Measurements from ENCODE around the gene SETBP1.

Gene SETBP1

DNA sequence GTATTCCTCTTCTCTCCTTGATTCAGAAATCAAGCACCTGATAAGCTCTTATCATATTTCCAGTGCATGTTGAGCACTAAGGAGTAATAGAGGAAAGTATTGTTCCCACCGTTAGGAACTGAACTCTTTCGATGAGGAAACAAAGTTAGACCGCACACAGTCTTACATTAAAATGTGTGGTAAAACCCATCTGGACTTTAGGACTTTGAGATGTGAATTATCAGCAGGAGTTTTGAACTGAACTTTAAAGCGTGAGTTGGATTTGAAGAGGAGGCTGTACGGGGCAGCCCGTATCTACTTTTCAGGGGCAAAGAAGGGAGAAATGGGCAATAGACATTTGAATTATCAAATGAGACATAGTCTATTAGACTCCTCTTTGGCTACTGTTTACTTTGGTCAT is 134.4 kb downstream of the SETBP1 start:
- H3K9me3 ChIP-seq (ENCODE audit: insufficient read depth, low read depth, low read length) = no peaks in the 10 kb centered on the region
- no peaks in the 10 kb centered on the region for H3K36me3 ChIP-seq (ENCODE audit: insufficient read depth, low read depth, low read length)
- H3K9ac ChIP-seq (ENCODE audit: low read depth, low read length) = no peak overlapping the region
- no peak overlapping the region for H3K4me3 ChIP-seq (ENCODE audit: low read length)
- no peaks in the 10 kb centered on the region for H3K27me3 ChIP-seq (ENCODE audit: insufficient read depth, low read length)
- H3K27ac ChIP-seq (ENCODE audit: low read length) = no peak overlapping the region
- peaks cover 26% of the 10 kb centered on the region for H3K4me1 ChIP-seq (ENCODE audit: insufficient read depth, low read length)

DNA sequence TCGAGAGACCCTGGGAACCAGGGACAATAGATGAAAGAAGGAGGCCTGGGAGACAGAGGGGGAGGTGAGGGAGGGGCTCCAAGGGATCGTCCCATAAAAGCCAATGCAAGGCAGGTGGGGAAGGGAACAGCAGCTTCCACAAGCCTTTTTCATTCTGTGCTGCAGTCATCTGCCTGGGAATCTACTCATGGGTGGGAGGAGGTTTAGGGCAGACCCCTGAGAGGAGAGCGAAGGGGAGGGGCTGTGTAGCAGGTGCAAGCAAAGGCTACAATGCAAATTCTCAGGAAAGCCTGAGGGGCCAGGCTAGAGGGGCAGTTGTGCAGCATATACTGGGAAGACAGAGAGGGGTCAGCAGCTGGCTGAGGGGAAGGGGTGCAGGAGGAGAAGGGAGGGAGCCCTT is 135.4 kb downstream of the SETBP1 start:
- no peak overlapping the region for H3K27ac ChIP-seq (ENCODE audit: low read length)
- H3K27me3 ChIP-seq (ENCODE audit: insufficient read depth, low read length) = no peaks in the 10 kb centered on the region
- no peaks in the 10 kb centered on the region for H3K36me3 ChIP-seq (ENCODE audit: insufficient read depth, low read depth, low read length)
- peaks cover 27% of the 10 kb centered on the region for H3K4me1 ChIP-seq (ENCODE audit: insufficient read depth, low read length)
- H3K9me3 ChIP-seq (ENCODE audit: insufficient read depth, low read depth, low read length) = no peaks in the 10 kb centered on the region
- no peak overlapping the region for H3K4me3 ChIP-seq (ENCODE audit: low read length)
- no peak overlapping the region for H3K9ac ChIP-seq (ENCODE audit: low read depth, low read length)

DNA sequence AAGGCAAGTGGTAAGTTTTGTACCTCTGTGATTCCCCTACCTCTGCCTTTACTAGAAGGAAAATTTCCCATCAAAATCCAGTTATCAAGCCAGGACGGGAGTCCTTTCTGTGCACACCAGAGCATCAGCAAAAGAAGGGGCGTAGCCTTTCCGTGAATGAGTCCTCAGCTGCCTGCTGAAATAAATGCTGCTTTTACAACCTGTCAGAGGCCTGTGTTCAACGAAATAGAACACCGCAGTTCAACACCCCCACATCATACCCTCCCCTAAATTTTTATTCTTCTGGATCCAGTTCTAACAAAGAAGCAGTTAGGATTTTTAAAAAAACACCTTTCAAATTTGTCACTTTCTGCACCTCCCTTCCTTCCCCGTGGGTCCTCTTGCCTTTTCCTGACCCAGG is 135.8 kb downstream of the SETBP1 start:
- Histone ChIP-seq H3K4me1 (ENCODE audit: insufficient read depth, low read length) (peaks cover 25% of the 10 kb centered on the region), H3K27ac (ENCODE audit: low read length) (no peak overlapping the region), H3K9me3 (ENCODE audit: insufficient read depth, low read depth, low read length) (no peaks in the 10 kb centered on the region), H3K4me3 (ENCODE audit: low read length) (no peak overlapping the region), H3K9ac (ENCODE audit: low read depth, low read length) (no peak overlapping the region), H3K36me3 (ENCODE audit: insufficient read depth, low read depth, low read length) (no peaks in the 10 kb centered on the region), H3K27me3 (ENCODE audit: insufficient read depth, low read length) (no peaks in the 10 kb centered on the region)

DNA sequence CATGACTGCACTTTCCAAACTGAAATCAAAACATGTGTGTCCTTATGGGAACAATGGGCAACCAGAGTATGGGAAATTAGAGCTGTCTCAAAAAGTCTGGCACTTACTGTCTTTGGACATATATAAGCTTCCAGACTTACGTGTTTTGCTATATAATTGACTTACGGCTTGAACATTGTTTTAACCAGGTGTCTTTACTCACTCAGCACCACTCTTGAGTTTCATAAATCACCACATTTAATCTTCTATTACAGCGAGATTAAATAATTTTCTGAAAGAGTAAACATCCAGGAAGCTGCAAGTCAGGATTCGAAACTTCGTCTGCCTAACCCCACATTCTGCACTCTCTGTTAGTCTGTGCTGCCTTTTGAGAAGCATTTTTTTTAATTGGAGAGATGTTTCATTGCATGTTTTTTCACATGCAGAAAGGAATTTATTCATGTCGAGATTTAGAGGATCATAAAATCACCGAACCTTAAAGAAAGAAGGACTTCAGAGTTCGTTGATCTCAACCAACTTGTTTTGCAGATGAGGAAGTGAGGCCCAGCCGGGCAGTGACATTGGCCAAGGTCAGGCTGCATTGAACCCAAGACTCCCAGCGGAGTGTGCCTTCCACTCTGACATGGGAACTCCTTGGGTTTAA is 137.3 kb downstream of the SETBP1 start:
- Histone ChIP-seq H3K27me3 (ENCODE audit: insufficient read depth, low read length) (no peaks in the 10 kb centered on the region), H3K4me1 (ENCODE audit: insufficient read depth, low read length) (peaks cover 25% of the 10 kb centered on the region), H3K4me3 (ENCODE audit: low read length) (no peak overlapping the region), H3K9ac (ENCODE audit: low read depth, low read length) (no peak overlapping the region), H3K9me3 (ENCODE audit: insufficient read depth, low read depth, low read length) (no peaks in the 10 kb centered on the region), H3K36me3 (ENCODE audit: insufficient read depth, low read depth, low read length) (no peaks in the 10 kb centered on the region), H3K27ac (ENCODE audit: low read length) (no peak overlapping the region)

DNA sequence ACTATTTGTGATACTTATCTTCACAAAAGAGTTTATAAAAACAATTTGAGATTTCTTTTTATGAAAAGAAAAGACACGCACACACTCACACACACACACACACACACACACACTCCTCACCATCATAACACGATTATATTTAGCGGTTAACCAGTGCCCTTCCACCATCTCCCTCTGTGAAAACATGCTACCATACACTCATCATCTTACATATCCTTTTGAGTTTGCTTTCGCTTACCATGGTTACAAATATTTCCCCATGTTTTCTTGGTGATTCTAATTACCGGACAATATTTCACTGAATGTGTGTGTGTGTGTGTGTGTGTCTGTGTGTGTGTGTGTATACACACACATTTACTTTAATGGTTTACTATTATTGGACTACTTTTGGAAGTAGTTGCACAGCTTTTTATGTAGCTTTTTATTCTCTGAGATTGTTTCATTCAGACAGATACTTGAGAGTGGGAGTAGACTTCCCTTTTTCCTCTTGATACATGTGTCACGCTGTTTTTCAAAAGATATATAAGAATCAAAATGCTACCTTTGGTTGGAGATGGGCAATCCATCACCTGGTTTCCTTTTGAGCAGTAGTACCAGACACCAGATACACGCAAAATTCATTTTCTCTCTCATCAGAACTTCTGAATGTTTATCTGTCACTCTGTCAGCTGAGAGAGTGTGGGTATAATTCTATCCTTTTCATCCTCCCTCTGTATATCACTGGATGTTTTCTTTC is 138.1 kb downstream of the SETBP1 start:
- Histone ChIP-seq H3K9me3 (ENCODE audit: insufficient read depth, low read depth, low read length) (no peaks in the 10 kb centered on the region), H3K4me3 (ENCODE audit: low read length) (no peak overlapping the region), H3K36me3 (ENCODE audit: insufficient read depth, low read depth, low read length) (no peaks in the 10 kb centered on the region), H3K4me1 (ENCODE audit: insufficient read depth, low read length) (peaks cover 25% of the 10 kb centered on the region), H3K27ac (ENCODE audit: low read length) (no peak overlapping the region), H3K9ac (ENCODE audit: low read depth, low read length) (no peak overlapping the region), H3K27me3 (ENCODE audit: insufficient read depth, low read length) (no peaks in the 10 kb centered on the region)

DNA sequence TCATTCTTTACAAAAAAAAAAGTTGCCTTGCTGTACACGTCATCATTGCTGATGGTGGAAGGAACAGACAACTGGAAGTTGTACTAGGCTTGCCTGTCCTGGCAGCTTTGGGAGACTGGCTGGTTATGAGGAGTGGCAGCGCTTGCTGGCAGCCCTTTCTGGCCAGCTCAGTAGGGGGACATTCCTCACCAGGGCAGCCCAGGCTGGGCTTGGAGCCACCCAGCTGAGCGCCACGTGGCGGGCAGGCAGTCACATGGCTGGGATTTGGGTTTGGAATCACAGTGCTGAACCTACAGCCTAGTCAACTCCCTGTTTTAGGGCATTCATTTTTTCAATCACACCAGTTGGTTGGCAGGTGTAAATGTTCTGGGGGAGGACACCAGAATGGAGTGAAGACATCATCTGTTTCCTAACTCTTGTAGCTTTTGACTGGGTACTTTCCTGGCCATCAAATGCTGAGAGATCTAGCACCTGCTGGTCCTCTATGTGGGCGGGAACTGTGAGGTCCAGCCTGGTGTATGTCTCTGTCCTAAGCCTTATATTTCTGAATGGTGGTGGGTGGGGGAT is 139.3 kb downstream of the SETBP1 start:
- Histone ChIP-seq H3K27ac (ENCODE audit: low read length) (no peak overlapping the region), H3K9ac (ENCODE audit: low read depth, low read length) (no peak overlapping the region), H3K4me3 (ENCODE audit: low read length) (no peak overlapping the region), H3K4me1 (ENCODE audit: insufficient read depth, low read length) (peaks cover 25% of the 10 kb centered on the region), H3K36me3 (ENCODE audit: insufficient read depth, low read depth, low read length) (no peaks in the 10 kb centered on the region), H3K9me3 (ENCODE audit: insufficient read depth, low read depth, low read length) (no peaks in the 10 kb centered on the region), H3K27me3 (ENCODE audit: insufficient read depth, low read length) (no peaks in the 10 kb centered on the region)

DNA sequence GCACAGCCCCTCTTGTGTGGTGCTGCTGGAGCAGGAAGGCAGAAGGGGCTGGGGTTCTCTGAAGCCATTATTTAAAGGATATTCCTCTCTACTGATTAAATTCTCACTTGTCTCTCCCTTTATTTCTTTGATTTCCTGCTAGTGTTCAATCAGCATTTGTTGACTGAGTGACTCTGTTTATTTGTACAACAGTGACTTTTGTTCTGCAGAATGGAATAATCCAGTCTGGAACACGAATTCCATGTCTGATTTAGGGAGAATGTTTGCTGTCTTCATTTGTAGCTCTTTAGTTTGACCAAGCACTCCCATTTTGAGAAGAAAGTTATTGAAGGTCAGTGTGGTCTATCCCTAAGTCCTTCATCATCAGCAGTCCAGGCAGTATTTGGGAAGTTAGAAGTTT is 141.2 kb downstream of the SETBP1 start:
- H3K4me3 ChIP-seq (ENCODE audit: low read length) = no peak overlapping the region
- no peaks in the 10 kb centered on the region for H3K27me3 ChIP-seq (ENCODE audit: insufficient read depth, low read length)
- H3K36me3 ChIP-seq (ENCODE audit: insufficient read depth, low read depth, low read length) = no peaks in the 10 kb centered on the region
- no peaks in the 10 kb centered on the region for H3K9me3 ChIP-seq (ENCODE audit: insufficient read depth, low read depth, low read length)
- H3K9ac ChIP-seq (ENCODE audit: low read depth, low read length) = no peak overlapping the region
- peaks cover 17% of the 10 kb centered on the region for H3K4me1 ChIP-seq (ENCODE audit: insufficient read depth, low read length)
- H3K27ac ChIP-seq (ENCODE audit: low read length) = no peak overlapping the region

DNA sequence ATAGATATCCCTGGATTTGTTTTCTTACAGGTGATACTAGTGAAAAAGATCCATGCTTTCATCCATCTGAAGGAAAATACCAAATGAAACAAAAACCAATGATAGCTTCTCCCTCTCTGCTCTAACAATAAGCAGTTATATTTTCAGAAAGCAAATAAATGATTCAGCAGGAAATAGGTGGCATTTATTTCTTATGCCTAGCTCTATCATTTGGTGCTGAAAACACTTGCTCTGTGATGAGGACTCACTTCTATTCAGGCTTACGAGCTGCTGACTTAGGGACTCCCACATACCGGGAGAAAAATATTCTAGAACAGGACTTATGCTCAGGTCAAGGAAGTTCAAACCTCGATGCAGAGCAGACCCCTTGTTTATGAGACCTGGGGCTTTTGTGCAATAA is 142.6 kb downstream of the SETBP1 start:
- Histone ChIP-seq H3K27me3 (ENCODE audit: insufficient read depth, low read length) (no peaks in the 10 kb centered on the region), H3K27ac (ENCODE audit: low read length) (no peak overlapping the region), H3K9ac (ENCODE audit: low read depth, low read length) (no peak overlapping the region), H3K4me1 (ENCODE audit: insufficient read depth, low read length) (peaks cover 14% of the 10 kb centered on the region), H3K4me3 (ENCODE audit: low read length) (no peak overlapping the region), H3K9me3 (ENCODE audit: insufficient read depth, low read depth, low read length) (no peaks in the 10 kb centered on the region), H3K36me3 (ENCODE audit: insufficient read depth, low read depth, low read length) (no peaks in the 10 kb centered on the region)

DNA sequence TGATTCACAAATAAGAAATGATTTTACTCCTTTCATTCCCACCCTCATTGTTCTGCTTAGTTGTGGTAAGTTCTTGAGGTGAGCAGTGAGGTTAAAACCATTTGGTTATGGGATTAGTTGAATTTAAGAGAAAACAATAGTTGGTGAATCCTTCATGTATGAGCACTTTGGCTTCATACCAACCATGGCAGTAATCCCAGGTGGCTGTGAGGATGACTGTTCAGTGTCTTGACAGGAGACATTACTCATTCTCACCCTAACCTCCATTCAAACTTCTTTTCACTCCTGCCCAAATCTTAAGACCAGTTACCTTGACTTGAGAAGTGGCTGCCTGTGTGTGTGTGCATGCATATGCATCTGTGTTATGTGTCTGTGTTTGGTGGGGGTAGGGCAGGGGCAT is 143.1 kb downstream of the SETBP1 start:
- Histone ChIP-seq H3K9me3 (ENCODE audit: insufficient read depth, low read depth, low read length) (no peaks in the 10 kb centered on the region), H3K36me3 (ENCODE audit: insufficient read depth, low read depth, low read length) (no peaks in the 10 kb centered on the region), H3K4me1 (ENCODE audit: insufficient read depth, low read length) (peaks cover 14% of the 10 kb centered on the region), H3K4me3 (ENCODE audit: low read length) (no peak overlapping the region), H3K9ac (ENCODE audit: low read depth, low read length) (no peak overlapping the region), H3K27me3 (ENCODE audit: insufficient read depth, low read length) (no peaks in the 10 kb centered on the region), H3K27ac (ENCODE audit: low read length) (no peak overlapping the region)

DNA sequence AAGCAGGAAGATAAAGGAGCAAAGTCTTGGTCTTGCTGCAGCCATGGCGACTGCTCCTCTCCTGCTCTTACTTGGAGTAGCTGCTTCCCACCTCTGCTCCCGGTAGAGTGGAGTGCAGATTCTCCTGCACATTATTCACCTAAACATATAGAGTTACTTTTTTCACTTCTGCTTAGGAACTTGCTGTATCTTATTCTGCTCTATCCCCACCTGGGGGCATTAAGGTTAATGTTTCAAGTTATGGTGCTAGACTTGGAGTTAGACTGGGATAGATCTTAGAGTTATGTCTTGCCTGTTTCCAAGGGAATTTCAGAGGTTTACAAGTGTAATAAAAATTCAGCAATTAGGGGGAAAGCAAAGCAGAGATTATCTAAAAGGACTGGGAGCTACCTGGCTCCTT is 144.2 kb downstream of the SETBP1 start:
- Histone ChIP-seq H3K4me1 (ENCODE audit: insufficient read depth, low read length) (peaks cover 10% of the 10 kb centered on the region), H3K36me3 (ENCODE audit: insufficient read depth, low read depth, low read length) (no peaks in the 10 kb centered on the region), H3K4me3 (ENCODE audit: low read length) (no peak overlapping the region), H3K27me3 (ENCODE audit: insufficient read depth, low read length) (no peaks in the 10 kb centered on the region), H3K9ac (ENCODE audit: low read depth, low read length) (no peak overlapping the region), H3K9me3 (ENCODE audit: insufficient read depth, low read depth, low read length) (no peaks in the 10 kb centered on the region), H3K27ac (ENCODE audit: low read length) (no peak overlapping the region)

DNA sequence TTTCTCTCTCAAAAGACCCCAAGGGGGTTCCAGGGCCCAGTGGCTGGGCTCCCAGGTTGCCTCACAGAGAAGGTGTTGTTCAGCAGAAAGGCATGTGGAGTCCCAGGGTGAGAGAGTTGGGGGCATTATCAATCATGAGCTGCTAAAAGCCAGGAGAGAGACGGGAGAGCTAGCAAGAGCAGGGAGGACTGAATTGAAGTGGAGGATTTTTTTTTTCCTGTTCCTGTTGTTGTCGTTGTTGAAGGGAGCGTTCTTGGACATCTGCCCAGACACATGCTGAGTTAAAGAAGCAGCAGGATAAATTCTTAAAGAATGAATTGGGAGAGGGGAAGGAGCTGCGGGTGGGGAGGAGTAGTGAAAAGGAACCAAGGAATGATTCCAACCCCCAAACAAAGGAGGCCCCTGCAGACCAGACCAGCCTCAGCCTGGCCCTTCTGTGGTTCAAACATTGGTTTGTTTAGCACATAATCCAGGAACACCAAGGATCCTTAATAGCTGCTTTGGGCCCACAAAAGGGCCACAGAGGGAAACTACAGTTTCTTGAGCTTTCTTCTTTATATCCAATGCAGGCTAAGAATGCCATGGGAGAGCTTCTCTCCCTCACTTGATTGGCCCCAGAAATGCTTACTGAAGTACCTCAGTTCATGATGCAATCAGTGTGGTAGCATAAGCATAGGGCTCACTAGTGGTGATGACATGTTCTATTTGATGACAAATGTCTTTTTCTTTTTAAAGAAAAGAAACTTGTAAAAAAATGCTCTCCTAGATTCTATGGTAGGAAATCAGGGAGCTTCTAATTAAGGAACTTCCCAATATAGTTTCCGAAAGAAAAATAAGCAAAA is 146.0 kb downstream of the SETBP1 start:
- H3K27me3 ChIP-seq (ENCODE audit: insufficient read depth, low read length) = no peaks in the 10 kb centered on the region
- H3K9me3 ChIP-seq (ENCODE audit: insufficient read depth, low read depth, low read length) = no peaks in the 10 kb centered on the region
- no peaks in the 10 kb centered on the region for H3K36me3 ChIP-seq (ENCODE audit: insufficient read depth, low read depth, low read length)
- no peak overlapping the region for H3K27ac ChIP-seq (ENCODE audit: low read length)
- no peak overlapping the region for H3K4me3 ChIP-seq (ENCODE audit: low read length)
- H3K4me1 ChIP-seq (ENCODE audit: insufficient read depth, low read length) = peaks cover 7% of the 10 kb centered on the region; the same call in 1 of the 2 replicates
- H3K9ac ChIP-seq (ENCODE audit: low read depth, low read length) = 0 out of 2 replicates have a peak overlapping the region, but pooled peaks have one; percentile 8
